Keratinocyte (primary cell): ENCODE measurements around the gene CMAS.

ENCODE experiments used
- CTCF ChIP-seq, 3 experiments: IDR thresholded peaks in 1 of 3; conservative IDR thresholded peaks in 1 of 3; optimal IDR thresholded peaks in 1 of 3; 2 replicates in 2 of 3; 3 replicates in 1 of 3; pipeline versions ENCODE3 to v1.5.1; 2011; ENCODE audit warnings: low read length in 3 of 3, mild to moderate bottlenecking in 3 of 3, moderate library complexity in 2 of 3, control low read depth in 1 of 3, inconsistent platforms in 1 of 3; ENCODE audit not compliant: insufficient read depth in 2 of 3; ENCODE audit errors: extremely low read depth in 1 of 3
- EZH2 ChIP-seq: IDR thresholded peaks from one replicate; pipeline ENCODE4 v1.6.1; 2012; ENCODE audit warnings: inconsistent platforms, mild to moderate bottlenecking, low read length, moderate library complexity

DNA sequence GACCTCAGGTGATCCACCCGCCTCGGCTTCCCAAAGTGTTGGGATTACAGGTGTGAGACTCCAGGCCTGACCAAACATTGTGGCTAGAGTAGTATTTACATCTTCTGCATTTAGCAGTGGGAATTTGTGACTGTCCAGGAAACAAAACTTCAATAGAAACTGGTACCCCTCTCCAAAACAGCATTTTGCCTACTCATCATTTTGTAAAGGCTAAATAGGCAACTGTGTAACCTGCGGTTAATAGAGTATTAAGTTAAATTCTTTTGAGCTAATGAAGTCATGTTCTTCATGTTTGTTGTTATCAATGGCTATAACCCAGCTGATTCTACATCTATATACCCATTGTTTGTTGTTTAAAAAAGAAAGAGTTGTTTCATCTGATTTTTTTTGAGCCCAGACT is 8.1 kb downstream of the CMAS start:
- TF ChIP-seq CTCF (optimal IDR thresholded peaks at IDR 0.05 in 1 of 3, IDR thresholded peaks at IDR 0.05 in 1 of 3, conservative IDR thresholded peaks at IDR 0.05 in 1 of 3; ENCODE audit: extremely low read depth in 1 of 3, insufficient read depth in 2 of 3, low read length in 3 of 3): no peak
- TF ChIP-seq EZH2: no peak
